Measurements from ENCODE around the gene UGCG. TPM values are rescaled to one million over a fixed set of nuclear protein-coding genes. Genes with fewer than 3 reads are reported as not detected.

Gene UGCG
- total RNA-seq, 1 experiment from 2014 or later: 32.6 TPM

DNA sequence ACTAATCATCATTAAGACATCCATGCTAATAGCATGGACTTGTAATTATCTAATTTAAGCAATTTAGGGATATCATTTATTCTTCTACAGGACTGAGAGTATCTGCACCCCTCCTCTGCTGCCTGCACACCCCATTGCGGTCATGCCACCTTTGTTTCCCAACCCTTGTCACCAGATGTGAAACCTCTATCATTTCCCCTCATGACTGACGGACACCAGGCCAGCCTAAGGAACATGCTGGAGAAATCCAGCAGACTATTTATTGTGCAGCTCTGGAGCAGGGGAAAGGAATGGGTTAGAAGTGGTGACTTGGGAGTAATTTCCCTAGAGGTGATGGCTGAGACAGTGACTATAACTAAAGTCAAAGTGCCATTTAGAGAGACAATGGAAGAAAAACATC is 40.7 kb downstream of the UGCG start:
- H3K27ac ChIP-seq (ENCODE audit: low read depth, low read length): no peak overlapping the region
- no peaks in the 10 kb centered on the region for H3K9me3 ChIP-seq (ENCODE audit: control insufficient read depth in 1 of 2, insufficient read depth in 1 of 2, low read depth in 1 of 2, low read length in 2 of 2)
- H4K20me1 ChIP-seq (ENCODE audit: insufficient read depth): no peaks in the 10 kb centered on the region
- no peaks in the 10 kb centered on the region for H3K27me3 ChIP-seq (ENCODE audit: insufficient read depth, low read length)
- ATAC-seq: no peak
- no peak overlapping the region for H3K4me3 ChIP-seq (replicated peaks in 1 of 2; ENCODE audit: low read depth in 1 of 2, low read length in 2 of 2)
- RAD21 ChIA-PET (ENCODE audit: low non-redundant PET in 1 of 2, low total read pairs in 2 of 2, uncharacterized antibody in 2 of 2, unreplicated experiment in 2 of 2): no interaction called here
- no peaks in the 10 kb centered on the region for H3K9me2 ChIP-seq (ENCODE audit: insufficient read depth)
- CTCF ChIA-PET: no interaction called here
- POLR2A ChIA-PET: no interaction called here
- H3K9ac ChIP-seq (ENCODE audit: low read length): no peak overlapping the region
- BruUV-seq (replicated peaks): no TSS peak
- H2AFZ ChIP-seq (ENCODE audit: low read depth, low read length, poor library complexity, severe bottlenecking): no peak overlapping the region
- no peaks in the 10 kb centered on the region; a peak in 1 of 4 replicates for H3K4me1 ChIP-seq (ENCODE audit: control insufficient read depth in 1 of 2, insufficient read depth in 2 of 2, low read length in 2 of 2)
- no peak for TF ChIP-seq RAD21 (IDR thresholded peaks at IDR 0.05; ENCODE audit: low read depth)
- peaks cover 10 to 24% of the 10 kb centered on the region in 2 experiments for H3K36me3 ChIP-seq (ENCODE audit: control insufficient read depth in 1 of 2, insufficient read depth in 2 of 2, low read length in 2 of 2)
- intact Hi-C loops (cut with micrococcal nuclease): no loop called here
- H3K4me2 ChIP-seq (ENCODE audit: low read length): no peak overlapping the region
- no peak for DNase-seq (ENCODE audit: low read depth, low spot score)
- no peaks in the 10 kb centered on the region for H3K79me2 ChIP-seq (ENCODE audit: insufficient read depth, low read length)

GRCh38 chr9:111937781-111938426 is 41.3 kb downstream of the UGCG start:
- no peaks in the 10 kb centered on the region for H3K9me3 ChIP-seq (ENCODE audit: control insufficient read depth in 1 of 2, insufficient read depth in 1 of 2, low read depth in 1 of 2, low read length in 2 of 2)
- no peaks in the 10 kb centered on the region for H4K20me1 ChIP-seq (ENCODE audit: insufficient read depth)
- H3K4me3 ChIP-seq (replicated peaks in 1 of 2; ENCODE audit: low read depth in 1 of 2, low read length in 2 of 2): no peak overlapping the region
- no peaks in the 10 kb centered on the region for H3K27me3 ChIP-seq (ENCODE audit: insufficient read depth, low read length)
- RAD21 ChIA-PET (ENCODE audit: low non-redundant PET in 1 of 2, low total read pairs in 2 of 2, uncharacterized antibody in 2 of 2, unreplicated experiment in 2 of 2): no interaction called here
- DNase-seq (ENCODE audit: low read depth, low spot score): no peak
- no peaks in the 10 kb centered on the region; a peak in 1 of 4 replicates for H3K4me1 ChIP-seq (ENCODE audit: control insufficient read depth in 1 of 2, insufficient read depth in 2 of 2, low read length in 2 of 2)
- no peak for ATAC-seq
- H3K9ac ChIP-seq (ENCODE audit: low read length): no peak overlapping the region
- no peak overlapping the region for H3K27ac ChIP-seq (ENCODE audit: low read depth, low read length)
- H3K4me2 ChIP-seq (ENCODE audit: low read length): no peak overlapping the region
- POLR2A ChIA-PET: no interaction called here
- peaks cover 4 to 20% of the 10 kb centered on the region in 2 experiments; a peak in 3 of 4 replicates for H3K36me3 ChIP-seq (ENCODE audit: control insufficient read depth in 1 of 2, insufficient read depth in 2 of 2, low read length in 2 of 2)
- H2AFZ ChIP-seq (ENCODE audit: low read depth, low read length, poor library complexity, severe bottlenecking): no peak overlapping the region
- intact Hi-C loops (cut with micrococcal nuclease): no loop called here
- H3K79me2 ChIP-seq (ENCODE audit: insufficient read depth, low read length): no peaks in the 10 kb centered on the region
- no peaks in the 10 kb centered on the region for H3K9me2 ChIP-seq (ENCODE audit: insufficient read depth)
- no peak for TF ChIP-seq EZH2 (IDR thresholded peaks at IDR 0.05)
- CTCF ChIA-PET: no interaction called here
- no TSS peak for BruUV-seq (replicated peaks)

GRCh38 chr9:111938427-111938800 is 41.8 kb downstream of the UGCG start:
- no peaks in the 10 kb centered on the region for H3K27me3 ChIP-seq (ENCODE audit: insufficient read depth, low read length)
- H3K4me1 ChIP-seq (ENCODE audit: control insufficient read depth in 1 of 2, insufficient read depth in 2 of 2, low read length in 2 of 2): no peaks in the 10 kb centered on the region; a peak in 1 of 4 replicates
- no peaks in the 10 kb centered on the region for H3K9me3 ChIP-seq (ENCODE audit: control insufficient read depth in 1 of 2, insufficient read depth in 1 of 2, low read depth in 1 of 2, low read length in 2 of 2)
- no peak overlapping the region for H3K4me2 ChIP-seq (ENCODE audit: low read length)
- intact Hi-C loops (cut with micrococcal nuclease): no loop called here
- H3K79me2 ChIP-seq (ENCODE audit: insufficient read depth, low read length): no peaks in the 10 kb centered on the region
- no peak overlapping the region for H3K27ac ChIP-seq (ENCODE audit: low read depth, low read length)
- H3K9me2 ChIP-seq (ENCODE audit: insufficient read depth): no peaks in the 10 kb centered on the region
- TF ChIP-seq ELF1 (IDR thresholded peaks at IDR 0.05; ENCODE audit: borderline replicate concordance, low read depth): no peak
- no peak for TF ChIP-seq EGR1 (IDR thresholded peaks at IDR 0.05; ENCODE audit: low read depth)
- no peak for TF ChIP-seq CTCF (IDR thresholded peaks at IDR 0.05 in 2 of 3, conservative IDR thresholded peaks at IDR 0.05 in 1 of 3; ENCODE audit: borderline replicate concordance in 1 of 3, insufficient read depth in 1 of 3, low read depth in 2 of 3, low read length in 2 of 3)
- peaks cover 4 to 20% of the 10 kb centered on the region in 2 experiments; a peak in 2 of 4 replicates for H3K36me3 ChIP-seq (ENCODE audit: control insufficient read depth in 1 of 2, insufficient read depth in 2 of 2, low read length in 2 of 2)
- no peak overlapping the region for H3K4me3 ChIP-seq (replicated peaks in 1 of 2; ENCODE audit: low read depth in 1 of 2, low read length in 2 of 2)
- CTCF ChIA-PET: interaction anchor here (0.8 kb wide), 1 partner anchor 179 kb away, joined by 3 read pairs; no protein-coding TSS in a partner anchor
- no peak for DNase-seq (ENCODE audit: low read depth, low spot score)
- no TSS peak for BruUV-seq (replicated peaks)
- H4K20me1 ChIP-seq (ENCODE audit: insufficient read depth): no peaks in the 10 kb centered on the region
- POLR2A ChIA-PET: no interaction called here
- H2AFZ ChIP-seq (ENCODE audit: low read depth, low read length, poor library complexity, severe bottlenecking): no peak overlapping the region
- H3K9ac ChIP-seq (ENCODE audit: low read length): no peak overlapping the region
- RAD21 ChIA-PET (ENCODE audit: low non-redundant PET in 1 of 2, low total read pairs in 2 of 2, uncharacterized antibody in 2 of 2, unreplicated experiment in 2 of 2): no interaction called here
- no peak for ATAC-seq
